HG03521 (cell line): ENCODE measurements around the gene ZFAND2A.

Experiments
- ATAC-seq: cut with Tn5 transposase; IDR thresholded peaks from one replicate; pipeline ENCODE4 v1.9.1; 2021; ENCODE audit warnings: mild to moderate bottlenecking, moderate library complexity; ENCODE audit not compliant: unreplicated experiment

ZFAND2A gene

GRCh38 chr7:1110358-1110757 lies 49.6 kb downstream of the ZFAND2A start:
- ATAC-seq: no peak

DNA sequence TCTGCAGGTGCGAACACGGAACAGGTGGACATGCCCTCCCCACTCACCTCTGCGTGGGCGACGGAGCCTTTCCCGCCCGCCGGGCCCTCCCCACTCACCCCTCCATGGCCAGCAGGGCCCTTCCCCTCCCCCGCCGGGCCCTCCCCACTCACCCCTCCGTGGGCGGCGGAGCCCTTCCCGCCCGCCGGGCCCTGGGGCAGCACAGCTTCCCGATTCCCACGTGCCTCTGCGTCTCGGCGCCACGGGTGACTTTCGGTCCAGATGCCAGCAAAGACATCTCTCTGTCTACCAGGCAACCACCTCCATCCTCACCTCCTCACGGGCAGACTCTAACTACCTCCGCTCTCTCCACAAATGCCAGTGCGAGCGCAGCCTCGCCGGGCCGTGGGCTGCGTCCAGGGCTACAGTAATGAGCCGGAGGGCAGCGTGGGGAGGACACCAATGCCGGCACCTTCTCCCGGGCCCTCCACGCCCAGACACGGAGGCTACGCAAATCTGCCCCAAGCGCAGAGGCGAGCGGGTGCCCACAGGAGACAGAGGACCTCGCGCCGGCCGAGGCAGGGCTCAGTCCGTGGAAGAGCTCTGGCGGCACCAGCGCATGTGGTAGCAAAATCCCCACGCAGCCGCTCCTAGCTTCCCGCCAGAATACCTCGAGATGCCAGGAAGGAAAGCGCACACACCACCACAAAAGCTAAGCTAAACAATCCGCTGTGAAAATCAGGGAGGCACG lies 50.2 kb downstream of the ZFAND2A start:
- ATAC-seq: no peak

DNA sequence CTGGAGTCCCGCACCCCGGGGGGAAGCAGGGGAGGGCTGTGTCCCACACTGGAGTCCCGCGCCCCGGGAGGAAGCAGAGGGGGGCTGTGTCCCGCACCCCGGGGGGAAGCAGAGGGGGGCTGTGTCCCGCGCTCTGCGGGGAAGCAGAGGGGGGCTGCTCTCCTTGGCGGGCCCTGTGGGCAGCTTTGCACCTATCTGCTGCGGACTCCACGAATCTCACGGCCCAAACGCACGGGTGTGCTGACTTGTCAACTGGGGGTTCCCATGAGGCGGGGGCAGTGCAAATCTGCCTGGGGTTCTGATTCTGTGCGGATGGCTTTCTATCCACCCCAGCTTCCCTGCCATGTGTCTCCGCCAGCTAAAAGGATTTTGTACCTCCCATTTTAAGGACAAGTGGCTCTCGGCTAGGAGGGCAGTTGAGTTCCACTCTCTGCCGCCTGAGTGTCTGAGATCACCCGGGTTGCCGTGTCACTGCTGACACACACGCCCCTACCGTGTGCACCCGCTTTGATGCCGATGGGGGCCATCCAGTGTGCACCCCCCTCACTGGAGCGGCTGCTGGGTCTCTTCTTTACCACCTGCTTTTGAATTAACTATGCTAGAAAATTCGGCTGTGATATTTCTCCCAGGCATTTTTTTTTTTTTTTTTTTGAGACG lies 51.6 kb downstream of the ZFAND2A start:
- no peak for ATAC-seq

GRCh38 chr7:1106793-1107421 lies 53.1 kb downstream of the ZFAND2A start:
- ATAC-seq: no peak

- no peak for ATAC-seq
These were observed 53.8 kb downstream of the ZFAND2A start for GRCh38 chr7:1106063-1106792.

DNA sequence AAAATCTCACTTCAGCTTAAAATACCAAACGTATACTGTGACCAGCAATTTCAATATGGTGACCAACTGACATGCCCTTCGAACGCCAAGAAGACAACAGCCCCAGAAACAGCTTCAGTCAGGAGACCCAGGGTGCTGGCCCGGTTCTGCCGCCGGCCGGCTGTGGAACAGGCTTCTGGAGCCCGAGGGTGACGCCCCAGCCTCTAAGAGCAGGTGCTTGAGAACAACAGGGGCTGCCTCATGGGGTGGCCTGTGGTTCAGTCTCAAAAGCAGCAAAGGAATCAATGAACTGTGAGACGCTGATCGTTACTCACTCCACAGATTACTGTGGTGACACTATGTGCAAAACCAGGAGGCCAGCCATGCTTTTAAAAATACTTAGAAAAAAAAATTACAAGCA lies 54.8 kb downstream of the ZFAND2A start:
- ATAC-seq: peak; percentile 37

- no peak for ATAC-seq
These were observed 55.3 kb downstream of the ZFAND2A start for GRCh38 chr7:1104516-1105179.

DNA sequence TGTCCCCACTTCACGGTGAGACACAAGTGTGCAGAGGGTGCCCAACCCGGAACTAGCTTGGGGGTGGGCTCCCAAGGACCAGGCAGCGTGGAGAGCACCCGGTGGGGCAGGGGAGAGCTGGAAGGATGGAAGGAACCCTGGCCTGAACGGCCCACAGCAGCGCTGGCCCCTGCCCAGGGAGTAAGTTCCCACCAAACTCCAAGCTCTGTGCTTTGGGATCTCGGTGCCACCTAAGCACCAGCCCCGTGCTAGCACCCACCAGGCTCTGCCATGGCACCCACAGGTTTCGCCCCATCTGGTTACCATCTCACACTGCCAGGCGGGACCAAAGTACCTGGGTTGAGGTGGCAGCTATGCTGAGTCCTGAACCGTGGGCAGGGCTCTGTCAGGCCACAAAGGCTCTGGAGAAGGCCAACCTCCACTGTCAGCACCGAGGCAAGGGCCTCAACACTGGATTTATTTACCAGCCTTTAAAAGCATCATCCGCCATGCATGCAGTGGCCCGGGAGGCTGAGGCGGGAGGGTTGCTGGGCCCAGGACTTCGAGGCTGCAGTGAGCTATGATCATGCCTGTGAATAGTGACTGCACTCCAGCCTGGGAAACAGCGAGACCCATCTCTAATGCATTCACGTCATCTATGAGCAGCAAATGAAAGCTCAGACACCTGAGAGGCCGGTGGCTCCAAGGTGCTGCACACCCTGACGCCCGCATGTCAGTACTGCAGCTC lies 56.0 kb downstream of the ZFAND2A start:
- no peak for ATAC-seq

GRCh38 chr7:1103009-1103788 lies 56.8 kb downstream of the ZFAND2A start:
- no peak for ATAC-seq
